CD4-positive, alpha-beta T cell treated with Interferon alpha-2 for 1 hour (primary cell): ENCODE data around the gene SPEF2.
"Not testable (repeated sequence)": the region's sequence is repeated elsewhere in the genome, so short reads cannot be mapped to it uniquely, and the experiment has no call there.

Source experiments
- DNase-seq, 2 donors: peaks; one replicate each; pipeline ENCODE4 v3.0.0-alpha.2; 2020 to 2022

Gene SPEF2

DNA sequence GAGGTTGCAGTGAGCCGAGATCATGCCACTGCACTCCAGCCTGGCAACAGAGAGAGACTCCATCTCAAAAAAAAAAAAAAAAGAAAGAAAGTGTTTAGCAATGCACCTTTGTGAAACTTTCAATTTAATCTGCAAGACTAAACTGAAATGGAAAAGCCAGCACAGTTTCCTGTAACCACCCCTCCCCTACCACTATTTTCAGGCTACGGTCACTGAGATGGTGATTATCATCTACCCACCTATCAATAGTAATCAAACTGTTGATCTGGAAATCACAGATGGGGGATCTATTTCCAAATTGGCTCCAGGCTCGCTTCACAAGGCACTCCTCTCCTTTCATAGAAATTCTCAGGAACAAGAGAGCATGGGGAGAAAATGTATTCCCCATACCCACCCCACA, 208.4 kb downstream of the SPEF2 start:
- DNase-seq, result no peak

DNA sequence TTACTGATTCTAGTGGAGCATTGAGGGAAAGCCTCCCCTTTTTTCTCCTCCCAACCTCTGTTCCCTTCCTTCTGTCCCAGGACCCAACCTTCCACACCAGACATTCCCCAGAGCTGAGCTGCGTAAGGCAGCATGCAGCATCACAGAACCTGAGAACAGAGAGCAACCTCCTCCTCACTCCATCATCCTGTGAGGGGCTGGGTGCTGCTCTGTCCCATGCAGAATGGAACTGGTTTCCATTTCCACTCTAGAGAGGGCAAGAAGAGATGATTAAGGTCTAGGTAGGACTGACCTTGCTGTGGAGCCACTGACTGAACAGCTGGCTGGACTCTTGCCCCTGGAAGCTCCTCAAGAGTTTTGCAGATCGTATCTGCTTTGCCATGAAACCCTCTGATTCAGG, 208.9 kb downstream of the SPEF2 start:
- no peak for DNase-seq

DNA sequence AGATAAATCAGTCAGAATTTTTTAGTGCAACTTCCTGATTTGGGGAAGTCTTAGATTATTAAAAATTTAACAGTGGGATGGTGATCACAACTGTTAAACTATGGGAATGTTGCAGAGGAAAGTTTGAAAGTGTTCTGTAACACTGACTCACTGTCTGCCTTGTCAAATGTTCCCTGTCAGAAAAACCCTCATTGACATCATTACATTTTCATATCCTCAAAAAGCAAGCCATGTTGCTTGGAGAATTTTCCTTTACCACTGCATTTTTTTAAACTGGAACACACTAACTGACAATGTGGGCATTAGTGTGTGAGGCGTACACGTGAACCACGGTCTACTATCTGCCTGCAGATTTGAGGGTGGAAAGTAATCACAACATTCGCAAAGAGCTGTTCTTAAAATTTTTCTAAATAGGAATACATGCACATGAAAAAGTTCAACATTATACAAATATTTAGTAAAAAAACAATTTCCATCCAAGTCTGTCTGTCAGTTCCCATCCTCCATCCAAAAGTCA, 210.5 kb downstream of the SPEF2 start:
- no peak for DNase-seq

GRCh38 chr5:35830587-35830986, 212.9 kb downstream of the SPEF2 start:
- peak; percentile 55 to 78 for DNase-seq

DNA sequence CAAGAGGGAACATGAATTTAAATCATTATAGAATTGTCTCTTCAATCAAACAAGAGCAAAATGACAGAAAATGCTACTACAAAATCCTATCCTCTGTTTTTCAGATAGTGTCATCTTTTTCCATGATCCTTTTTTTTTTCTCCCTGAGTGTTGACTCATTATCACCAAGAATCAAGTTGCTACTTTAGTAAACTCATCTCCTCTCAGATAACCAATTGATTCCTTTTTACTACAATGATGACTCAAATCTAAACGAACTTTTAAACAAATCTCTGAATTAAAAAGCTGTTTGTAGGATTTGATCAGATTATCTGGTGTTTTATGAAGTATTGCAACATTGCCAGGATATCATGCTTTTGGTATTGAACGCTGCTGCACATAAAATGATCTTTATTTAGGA, 215.1 kb downstream of the SPEF2 start:
- DNase-seq, result no peak

DNA sequence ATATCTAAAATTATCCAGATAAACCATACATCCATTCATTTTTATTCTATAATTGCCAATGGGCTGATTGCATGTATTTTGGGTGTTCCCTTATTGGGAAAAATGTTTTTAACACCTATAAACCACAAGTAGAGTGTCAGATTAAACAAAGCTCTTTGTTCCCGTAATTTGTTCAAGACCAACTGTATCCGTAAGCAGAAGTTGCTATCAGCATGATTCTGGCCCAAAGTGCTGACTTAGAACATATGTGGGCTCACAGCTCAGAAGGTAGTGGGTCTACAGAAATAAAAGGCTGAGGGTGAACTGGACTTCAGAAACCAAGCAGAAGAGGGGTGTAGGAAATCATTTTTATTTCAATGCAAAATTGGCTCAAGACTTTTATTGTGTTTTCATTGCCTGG, 215.6 kb downstream of the SPEF2 start:
- DNase-seq, result peak in 1 of 2 donors; percentile 49

GRCh38 chr5:35835796-35836742, 218.4 kb downstream of the SPEF2 start:
- DNase-seq, result peak in 1 of 2 donors; percentile 58

DNA sequence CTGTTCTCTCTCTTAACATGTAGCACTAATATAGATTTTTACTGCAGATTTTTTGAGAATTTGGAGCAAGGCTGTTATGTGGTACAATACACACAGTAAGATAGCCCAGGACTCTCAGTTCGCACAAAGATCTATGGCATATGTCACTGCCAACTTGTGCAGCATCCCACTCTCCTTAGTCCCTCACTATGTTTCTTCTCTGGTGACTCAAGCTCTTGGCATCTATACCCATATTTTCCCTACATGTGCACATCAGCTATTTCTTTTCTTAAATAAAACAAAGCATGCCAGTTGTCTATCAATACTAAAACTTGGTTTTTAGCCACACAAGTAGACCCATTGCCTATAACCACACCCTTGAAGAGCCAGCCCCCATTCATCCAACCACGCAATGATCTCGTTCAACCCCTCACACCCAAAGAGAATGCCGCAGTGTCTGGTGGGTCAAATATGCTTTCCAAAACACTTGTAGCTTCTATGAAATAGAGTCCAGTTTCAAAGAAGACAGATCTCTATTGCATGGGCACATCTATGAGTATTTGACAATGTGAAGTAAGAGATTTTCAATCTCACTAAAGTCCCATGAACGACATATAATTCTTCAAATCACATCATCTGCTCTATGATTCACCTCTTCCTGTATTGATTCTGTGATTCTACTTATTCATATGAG, 220.8 kb downstream of the SPEF2 start:
- DNase-seq, result no peak

GRCh38 chr5:35842856-35843255, 225.2 kb downstream of the SPEF2 start:
- no peak for DNase-seq

DNA sequence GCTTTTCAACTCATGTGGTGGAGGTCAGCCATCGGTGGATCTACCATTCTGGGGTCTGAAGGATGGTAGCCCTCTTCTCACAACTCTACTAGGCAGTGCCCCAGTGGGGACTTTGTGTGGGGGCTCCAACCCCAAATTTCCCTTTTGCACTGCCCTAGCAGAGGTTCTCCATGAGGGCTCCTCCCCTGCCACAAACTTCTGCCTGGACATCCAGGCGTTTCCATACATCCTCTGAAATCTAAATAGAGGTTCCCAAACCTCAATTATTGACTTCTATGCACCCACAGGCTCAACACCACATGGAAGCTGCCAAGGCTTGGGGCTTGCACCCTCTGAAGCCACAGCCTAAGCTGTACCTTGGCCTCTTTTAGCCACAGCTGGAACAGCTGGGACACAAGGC, 227.8 kb downstream of the SPEF2 start:
- not testable (repeated sequence) for DNase-seq

GRCh38 chr5:35847491-35847890, 229.8 kb downstream of the SPEF2 start:
- no peak for DNase-seq

DNA sequence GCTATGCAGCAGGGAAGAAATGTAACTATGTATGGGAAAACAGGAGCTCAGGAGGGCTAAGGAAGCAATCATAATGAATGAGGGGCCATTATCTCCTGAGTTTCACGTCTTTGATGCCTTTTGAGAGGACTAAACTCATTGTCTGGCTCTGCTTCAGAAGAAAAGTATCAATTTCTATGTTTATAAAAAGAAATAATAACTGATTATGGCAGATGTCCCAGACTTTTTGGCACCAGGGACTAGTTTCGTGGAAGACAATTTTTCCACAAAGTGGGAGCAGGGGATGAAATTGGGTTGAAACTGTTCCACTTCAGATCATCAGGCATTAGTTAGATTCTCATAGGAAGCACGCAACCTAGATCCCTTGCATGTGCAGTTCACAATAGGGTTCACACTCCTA, 230.3 kb downstream of the SPEF2 start:
- no peak for DNase-seq

DNA sequence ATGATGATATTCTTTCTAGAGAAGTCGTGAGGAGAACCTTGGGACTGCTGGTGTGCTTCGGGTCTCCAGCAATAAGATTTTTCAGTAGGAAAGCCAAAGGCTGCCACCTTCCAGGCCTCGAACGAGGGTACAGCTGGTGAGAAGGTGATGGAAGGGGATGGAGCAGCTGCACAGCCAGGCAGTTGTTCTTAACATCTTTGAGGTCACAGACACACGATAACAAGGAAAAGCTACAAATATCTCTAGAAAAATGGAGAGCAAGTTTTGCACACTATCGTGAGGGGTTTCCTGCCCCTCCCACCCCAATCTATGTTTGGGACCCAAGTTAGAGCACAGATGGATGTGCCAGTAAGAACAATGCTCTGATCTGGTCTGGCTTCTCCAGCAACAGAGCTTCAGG, 232.2 kb downstream of the SPEF2 start:
- DNase-seq, result no peak

- DNase-seq, result no peak
Observed at GRCh38 chr5:35850967-35851680, 233.5 kb downstream of the SPEF2 start.

DNA sequence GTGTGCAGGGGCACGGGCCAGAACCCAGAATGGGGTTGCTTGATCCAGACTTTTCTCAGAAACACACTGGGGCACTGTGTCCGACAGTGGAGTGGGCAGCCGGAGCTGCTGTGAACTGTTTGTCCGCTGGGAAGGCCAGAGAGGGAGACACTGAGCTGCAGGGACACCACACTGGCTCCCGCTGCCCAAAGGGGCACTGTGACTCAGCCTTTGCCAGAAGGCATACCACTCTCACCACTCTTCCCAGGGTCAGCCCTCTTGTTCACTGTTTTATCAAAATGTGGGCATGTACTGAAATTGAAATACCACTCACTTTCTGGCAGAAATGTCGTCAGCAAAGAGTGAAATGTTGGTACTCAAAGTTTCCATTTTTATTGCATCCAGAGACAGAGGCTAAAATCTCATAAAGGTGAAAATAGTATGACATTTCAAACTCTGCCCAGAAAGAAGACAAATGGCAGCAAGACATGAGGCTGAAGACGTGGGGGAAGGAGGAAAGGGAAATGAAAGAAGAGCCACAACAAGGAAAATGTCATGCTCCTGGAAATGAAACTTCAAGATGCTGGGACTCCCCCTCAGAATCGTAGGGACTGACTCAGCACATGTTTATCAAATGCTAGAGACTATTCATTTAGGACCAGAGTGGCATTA, 234.5 kb downstream of the SPEF2 start:
- peak; percentile 54 to 81 for DNase-seq

GRCh38 chr5:35852773-35853172, 235.1 kb downstream of the SPEF2 start:
- no peak for DNase-seq

DNA sequence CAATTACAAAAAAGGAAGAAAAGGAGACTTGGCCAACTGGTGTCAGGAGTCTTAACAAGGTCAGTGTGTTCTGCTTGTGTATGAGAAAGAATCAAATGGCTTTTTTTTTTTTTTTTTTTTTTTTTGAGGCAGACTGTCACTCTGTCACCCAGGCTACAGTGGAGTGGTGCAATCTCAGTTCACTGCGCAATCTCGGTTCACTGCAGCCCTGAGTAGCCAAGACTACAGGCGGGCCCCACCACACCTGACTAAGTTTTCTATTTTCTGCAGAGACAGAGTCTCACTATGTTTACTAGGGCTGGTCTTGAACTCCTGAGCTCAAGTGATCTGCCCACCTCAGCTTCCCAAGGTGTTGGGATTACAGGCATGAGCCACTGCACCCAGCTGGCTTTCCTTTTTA, 236.0 kb downstream of the SPEF2 start:
- peak; percentile 78 to 85 for DNase-seq

DNA sequence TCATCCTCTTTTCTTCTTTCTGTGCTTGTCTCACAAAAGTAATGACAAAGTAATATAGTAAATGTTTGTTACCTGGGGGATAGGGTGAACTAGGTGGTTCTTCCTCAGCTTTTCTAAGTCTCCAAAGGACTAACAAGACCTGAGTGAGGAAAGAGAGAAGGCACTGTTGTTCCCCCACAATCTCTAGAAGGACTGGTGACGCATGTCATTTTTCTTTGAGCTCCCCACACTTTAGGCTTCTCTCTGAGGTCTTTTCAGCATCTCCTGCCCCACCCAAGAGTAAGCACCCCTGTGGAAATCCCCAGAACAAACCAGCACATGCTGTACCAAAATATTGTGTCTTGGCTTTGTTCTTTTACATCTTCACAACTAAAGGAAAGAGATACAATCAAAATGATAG, 236.6 kb downstream of the SPEF2 start:
- DNase-seq, result peak; percentile 88 to 94

DNA sequence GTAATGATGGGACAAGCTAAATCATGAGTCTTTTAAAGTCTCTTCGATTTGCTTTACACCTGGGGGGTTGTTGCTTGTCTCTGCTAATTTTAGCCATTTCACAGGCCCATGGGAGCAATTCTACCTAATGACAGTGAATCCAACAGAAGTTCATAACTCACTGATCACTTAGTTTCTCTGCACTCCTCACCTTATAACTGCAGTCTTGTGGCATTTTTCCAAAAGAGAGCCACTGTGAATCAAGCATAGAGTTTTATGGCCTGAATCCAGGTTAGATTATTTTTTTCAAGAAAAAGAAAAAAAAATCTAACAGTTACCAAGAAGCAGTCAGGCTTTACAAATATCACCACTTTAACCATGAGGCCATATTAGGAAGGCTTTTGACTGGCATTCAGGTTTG, 237.5 kb downstream of the SPEF2 start:
- peak in 1 of 2 donors; percentile 38 for DNase-seq

DNA sequence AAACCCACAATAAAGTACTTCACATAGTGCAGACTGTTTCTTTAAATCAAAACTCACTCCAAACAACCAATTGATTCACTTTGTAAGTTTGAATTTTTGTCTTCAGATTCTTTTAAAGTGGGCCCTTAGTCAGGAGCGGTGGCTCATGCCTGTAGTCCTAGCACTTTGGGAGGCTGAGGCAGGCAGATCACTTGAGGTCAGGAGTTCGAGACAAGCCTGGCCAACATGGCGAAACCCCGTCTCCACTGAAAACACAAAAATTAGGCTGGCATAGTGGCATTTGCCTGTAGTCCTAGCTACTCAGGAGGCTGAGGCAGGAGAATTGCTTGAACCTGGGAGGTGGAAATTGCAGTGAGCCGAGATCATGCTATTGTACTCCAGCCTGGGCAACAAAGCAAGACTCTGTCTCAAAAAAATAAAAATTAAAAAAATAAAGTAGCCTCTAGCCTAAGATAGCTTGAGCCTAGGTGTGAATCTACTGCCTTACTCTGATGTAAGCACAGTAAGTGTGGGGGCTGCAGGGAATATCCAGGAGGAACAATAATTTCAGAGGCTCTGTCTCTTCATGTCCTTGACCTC, 238.6 kb downstream of the SPEF2 start:
- not testable (repeated sequence) for DNase-seq

GRCh38 chr5:35856765-35857351, 239.2 kb downstream of the SPEF2 start, which contains the start of gene IL7R:
IL7R (plus strand) TSS chr5:35856891; CDS start chr5:35856978, 87 bp downstream.
- DNase-seq, result peak in 1 of 2 donors; percentile 79
